ENCODE data around the gene VPS13D.

VPS13D gene

GRCh38 chr1:12206238-12206637 is 23.6 kb upstream of the VPS13D start:
- no peaks in the 10 kb centered on the region for H3K36me3 ChIP-seq (ENCODE audit: insufficient read depth, insufficient read length, low read length)
- H3K4me1 ChIP-seq (ENCODE audit: insufficient read depth, insufficient read length), result peaks cover 15% of the 10 kb centered on the region
- H3K9ac ChIP-seq (ENCODE audit: insufficient read length, low read depth), result no peak overlapping the region

GRCh38 chr1:12206792-12207424 is 22.9 kb upstream of the VPS13D start:
- Histone ChIP-seq H3K4me1 (ENCODE audit: insufficient read depth, insufficient read length) (peaks cover 15% of the 10 kb centered on the region), H3K27me3 (ENCODE audit: insufficient read depth, insufficient read length) (no peaks in the 10 kb centered on the region), H3K9me3 (ENCODE audit: insufficient read depth, low read length) (no peaks in the 10 kb centered on the region), H3K4me3 (ENCODE audit: insufficient read length, low read depth) (no peak overlapping the region), H3K9ac (ENCODE audit: insufficient read length, low read depth) (no peak overlapping the region), H3K36me3 (ENCODE audit: insufficient read depth, insufficient read length, low read length) (no peaks in the 10 kb centered on the region)
- DNase-seq (ENCODE audit: low read depth, low spot score), result no peak
- TF ChIP-seq ZNF274 (IDR thresholded peaks at IDR 0.05; ENCODE audit: low read depth, low read length) (no peak), YY1 (IDR thresholded peaks at IDR 0.05; ENCODE audit: insufficient read depth, insufficient read length) (no peak), SUZ12 (IDR thresholded peaks at IDR 0.05; ENCODE audit: extremely low read depth, insufficient read depth, insufficient read length) (no peak)

More at GRCh38 chr1:12206238-12206637, 23.6 kb upstream of the VPS13D start:
- DNase-seq (ENCODE audit: low read depth, low spot score), result no peak
- no peak for TF ChIP-seq SUZ12 (IDR thresholded peaks at IDR 0.05; ENCODE audit: extremely low read depth, insufficient read depth, insufficient read length)
- no peak for TF ChIP-seq ZNF274 (IDR thresholded peaks at IDR 0.05; ENCODE audit: low read depth, low read length)
- TF ChIP-seq YY1 (IDR thresholded peaks at IDR 0.05; ENCODE audit: insufficient read depth, insufficient read length), result no peak
- Histone ChIP-seq H3K9me3 (ENCODE audit: insufficient read depth, low read length) (no peaks in the 10 kb centered on the region), H3K4me3 (ENCODE audit: insufficient read length, low read depth) (no peak overlapping the region), H3K27me3 (ENCODE audit: insufficient read depth, insufficient read length) (no peaks in the 10 kb centered on the region)

GRCh38 chr1:12208271-12208670 is 21.6 kb upstream of the VPS13D start:
- Histone ChIP-seq H3K4me3 (ENCODE audit: insufficient read length, low read depth) (no peak overlapping the region), H3K4me1 (ENCODE audit: insufficient read depth, insufficient read length) (peaks cover 13% of the 10 kb centered on the region), H3K9ac (ENCODE audit: insufficient read length, low read depth) (no peak overlapping the region), H3K36me3 (ENCODE audit: insufficient read depth, insufficient read length, low read length) (no peaks in the 10 kb centered on the region), H3K9me3 (ENCODE audit: insufficient read depth, low read length) (no peaks in the 10 kb centered on the region), H3K27me3 (ENCODE audit: insufficient read depth, insufficient read length) (no peaks in the 10 kb centered on the region)
- no peak for TF ChIP-seq ZNF274 (IDR thresholded peaks at IDR 0.05; ENCODE audit: low read depth, low read length)
- TF ChIP-seq SUZ12 (IDR thresholded peaks at IDR 0.05; ENCODE audit: extremely low read depth, insufficient read depth, insufficient read length), result no peak
- TF ChIP-seq YY1 (IDR thresholded peaks at IDR 0.05; ENCODE audit: insufficient read depth, insufficient read length), result no peak
- DNase-seq (ENCODE audit: low read depth, low spot score), result no peak

- Histone ChIP-seq H3K27me3 (ENCODE audit: insufficient read depth, insufficient read length) (no peaks in the 10 kb centered on the region), H3K9ac (ENCODE audit: insufficient read length, low read depth) (no peak overlapping the region), H3K4me3 (ENCODE audit: insufficient read length, low read depth) (no peak overlapping the region), H3K36me3 (ENCODE audit: insufficient read depth, insufficient read length, low read length) (no peaks in the 10 kb centered on the region), H3K9me3 (ENCODE audit: insufficient read depth, low read length) (no peaks in the 10 kb centered on the region), H3K4me1 (ENCODE audit: insufficient read depth, insufficient read length) (peaks cover 9% of the 10 kb centered on the region)
- peak; percentile 67 for DNase-seq (ENCODE audit: low read depth, low spot score)
- no peak for TF ChIP-seq ZNF274 (IDR thresholded peaks at IDR 0.05; ENCODE audit: low read depth, low read length)
- TF ChIP-seq SUZ12 (IDR thresholded peaks at IDR 0.05; ENCODE audit: extremely low read depth, insufficient read depth, insufficient read length), result no peak
- no peak for TF ChIP-seq YY1 (IDR thresholded peaks at IDR 0.05; ENCODE audit: insufficient read depth, insufficient read length)
Measured at GRCh38 chr1:12208764-12209494, 20.9 kb upstream of the VPS13D start.

- TF ChIP-seq SUZ12 (IDR thresholded peaks at IDR 0.05; ENCODE audit: extremely low read depth, insufficient read depth, insufficient read length) (no peak), YY1 (IDR thresholded peaks at IDR 0.05; ENCODE audit: insufficient read depth, insufficient read length) (no peak), ZNF274 (IDR thresholded peaks at IDR 0.05; ENCODE audit: low read depth, low read length) (no peak)
- peaks cover 9% of the 10 kb centered on the region for H3K4me1 ChIP-seq (ENCODE audit: insufficient read depth, insufficient read length)
- no peaks in the 10 kb centered on the region for H3K9me3 ChIP-seq (ENCODE audit: insufficient read depth, low read length)
- no peaks in the 10 kb centered on the region for H3K27me3 ChIP-seq (ENCODE audit: insufficient read depth, insufficient read length)
- no peak for DNase-seq (ENCODE audit: low read depth, low spot score)
- H3K4me3 ChIP-seq (ENCODE audit: insufficient read length, low read depth), result no peak overlapping the region
- no peaks in the 10 kb centered on the region for H3K36me3 ChIP-seq (ENCODE audit: insufficient read depth, insufficient read length, low read length)
- H3K9ac ChIP-seq (ENCODE audit: insufficient read length, low read depth), result no peak overlapping the region
Measured at GRCh38 chr1:12209495-12209832, 20.4 kb upstream of the VPS13D start.

GRCh38 chr1:12215118-12215961 is 14.5 kb upstream of the VPS13D start:
- Histone ChIP-seq H3K9me3 (ENCODE audit: insufficient read depth, low read length) (peaks cover 6% of the 10 kb centered on the region; the same call in 1 of the 2 replicates), H3K4me3 (ENCODE audit: insufficient read length, low read depth) (no peak overlapping the region), H3K9ac (ENCODE audit: insufficient read length, low read depth) (no peak overlapping the region), H3K27me3 (ENCODE audit: insufficient read depth, insufficient read length) (no peaks in the 10 kb centered on the region), H3K36me3 (ENCODE audit: insufficient read depth, insufficient read length, low read length) (no peaks in the 10 kb centered on the region), H3K4me1 (ENCODE audit: insufficient read depth, insufficient read length) (no peaks in the 10 kb centered on the region)
- no peak for TF ChIP-seq YY1 (IDR thresholded peaks at IDR 0.05; ENCODE audit: insufficient read depth, insufficient read length)
- DNase-seq (ENCODE audit: low read depth, low spot score), result no peak

GRCh38 chr1:12219800-12220199 is 10.0 kb upstream of the VPS13D start:
- TF ChIP-seq ZNF274 (IDR thresholded peaks at IDR 0.05; ENCODE audit: low read depth, low read length) (no peak), SUZ12 (IDR thresholded peaks at IDR 0.05; ENCODE audit: extremely low read depth, insufficient read depth, insufficient read length) (no peak), YY1 (IDR thresholded peaks at IDR 0.05; ENCODE audit: insufficient read depth, insufficient read length) (no peak)
- Histone ChIP-seq H3K9ac (ENCODE audit: insufficient read length, low read depth) (no peak overlapping the region), H3K4me1 (ENCODE audit: insufficient read depth, insufficient read length) (peaks cover 2% of the 10 kb centered on the region), H3K9me3 (ENCODE audit: insufficient read depth, low read length) (peaks cover 15% of the 10 kb centered on the region; the same call in 1 of the 2 replicates), H3K36me3 (ENCODE audit: insufficient read depth, insufficient read length, low read length) (no peaks in the 10 kb centered on the region), H3K4me3 (ENCODE audit: insufficient read length, low read depth) (no peak overlapping the region), H3K27me3 (ENCODE audit: insufficient read depth, insufficient read length) (no peaks in the 10 kb centered on the region)
- DNase-seq (ENCODE audit: low read depth, low spot score), result no peak

All from NT2/D1 (cell line).